Measurements from ENCODE around the gene RNF222. TPM values are rescaled to one million over a fixed set of nuclear protein-coding genes. Genes with fewer than 3 reads are reported as not detected.

The RNF222 gene
- total and polyA plus RNA-seq, 2 of the 4 experiments (the other 2 are of a cell fraction), result not detected

- Histone ChIP-seq H3K27ac (ENCODE audit: insufficient read depth, low read length) (no peak overlapping the region), H3K79me1 (ENCODE audit: low read depth in 1 of 2, low read length in 2 of 2) (no peaks in the 10 kb centered on the region), H3K9me1 (ENCODE audit: insufficient read depth, low read length) (no peaks in the 10 kb centered on the region), H4K91ac (ENCODE audit: insufficient read depth, low read depth, low read length) (no peak overlapping the region), H3K9ac (ENCODE audit: low read depth, low read length) (no peak overlapping the region), H3K27me3 (ENCODE audit: control insufficient read depth, insufficient read depth, low read length) (peaks cover 33% of the 10 kb centered on the region), H2BK120ac (ENCODE audit: low read depth, low read length) (no peak overlapping the region), H3K4me1 (ENCODE audit: control insufficient read depth, insufficient read depth, low read length) (no peaks in the 10 kb centered on the region), H4K8ac (ENCODE audit: low read depth in 2 of 2, low read length in 2 of 2) (no peak overlapping the region), H3K9me3 (ENCODE audit: control insufficient read depth, insufficient read depth, low read length) (no peaks in the 10 kb centered on the region), H2AK9ac (replicated peaks; ENCODE audit: low read depth, low read length, poor library complexity) (no peak overlapping the region), H3K4ac (ENCODE audit: low read depth, low read length) (no peak overlapping the region), H3K4me3 (ENCODE audit: insufficient read depth, low read depth, low read length) (no peak overlapping the region), H2AFZ (replicated peaks; ENCODE audit: low read length, poor library complexity) (no peak overlapping the region), H4K20me1 (ENCODE audit: insufficient read depth, low read length) (no peaks in the 10 kb centered on the region), H2AK5ac (ENCODE audit: low read depth, low read length) (no peak overlapping the region), H3K36me3 (ENCODE audit: control insufficient read depth, insufficient read depth, low read length) (no peaks in the 10 kb centered on the region), H3K14ac (replicated peaks; ENCODE audit: low read depth, low read length) (no peak overlapping the region), H3K18ac (ENCODE audit: low read depth, low read length) (no peak overlapping the region), H2BK15ac (ENCODE audit: low read depth, low read length) (no peak overlapping the region), H3K4me2 (ENCODE audit: low read depth, low read length) (no peak overlapping the region), H3K56ac (ENCODE audit: extremely low read depth, insufficient read depth, low read length) (no peak overlapping the region), H4K5ac (ENCODE audit: low read depth, low read length) (no peak overlapping the region), H3K23ac (ENCODE audit: low read depth, low read length) (no peak overlapping the region), H2BK20ac (ENCODE audit: low read depth, low read length) (no peak overlapping the region), H2BK5ac (ENCODE audit: low read depth, low read length, poor library complexity, severe bottlenecking) (no peak overlapping the region)
- ATAC-seq (ENCODE audit: low read depth) (no peak), DNase-seq (no peak)
- WGBS, 2 experiments (ENCODE audit: extremely low coverage in 2 of 2, insufficient read length in 1 of 2), result 42 to 93% methylated on average over 1 to 2 of the region's 2 CpGs
- CTCF ChIA-PET, result no interaction called here
- BruUV-seq (replicated peaks), result no TSS peak
- POLR2A ChIA-PET (ENCODE audit: unreplicated experiment), result no interaction called here
- dilution Hi-C loops (cut with HindIII; ENCODE audit: low sequenced_read_pairs, unreplicated experiment), result no loop called here
- no peak for TF ChIP-seq RFX5 (IDR thresholded peaks at IDR 0.05; ENCODE audit: low read depth, low read length)
- in situ Hi-C loops (cut with MboI; ENCODE audit: low sequenced_read_pairs), result no loop called here
- intact Hi-C loops (cut with micrococcal nuclease), result no loop called here
These were observed 3.5 kb upstream of the RNF222 start for GRCh38 chr17:8401107-8401506.

Data from IMR-90 (cell line).